WTC11 (cell line): ENCODE data around the gene TBC1D14. TPM values are rescaled to one million over a fixed set of nuclear protein-coding genes. Genes with fewer than 3 reads are reported as not detected.

Experiments
- ATAC-seq: fragments of 200-7000 bp; cut with Tn5 transposase; 2 replicates; pipeline ENCODE4 v1.10.0; 2021; ENCODE audit warnings: mild to moderate bottlenecking, moderate library complexity
- CTCF ChIA-PET: fragments of 300-600 bp; sonication (Branson Sonifier 250); formaldehyde crosslinking; loops from one replicate; lab custom pipeline; 2021; ENCODE audit warnings: antibody characterized with exemption; lab: Charles Lee
- POLR2A ChIA-PET: fragments of 350-600 bp; sonication (Branson Sonifier 250); formaldehyde crosslinking; loops from one replicate; lab custom pipeline; 2021; ENCODE audit warnings: antibody characterized with exemption; lab: Charles Lee
- DNase-seq: peaks from one replicate; pipeline ENCODE4 v3.0.0; 2021; ENCODE audit warnings: low spot score
- H3K27ac Mint-ChIP-seq: 2 replicates; pipeline ENCODE4 v1.8.0; 2021; ENCODE audit warnings: mixed read lengths
- H3K27me3 Mint-ChIP-seq: 2 replicates; pipeline ENCODE4 v1.8.0; 2021; ENCODE audit warnings: low read depth, mild to moderate bottlenecking, moderate library complexity, mixed read lengths
- H3K36me3 Mint-ChIP-seq: 2 replicates; pipeline ENCODE4 v1.8.0; 2021; ENCODE audit warnings: mixed read lengths
- H3K4me1 Mint-ChIP-seq: 2 replicates; pipeline ENCODE4 v1.8.0; 2022; ENCODE audit warnings: mixed read lengths
- H3K4me3 Mint-ChIP-seq: 2 replicates; pipeline ENCODE4 v1.8.0; 2021; ENCODE audit warnings: mild to moderate bottlenecking, moderate library complexity, mixed read lengths
- H3K9me3 Mint-ChIP-seq: 2 replicates; pipeline ENCODE4 v1.8.0; 2021; ENCODE audit warnings: mixed read lengths
- CREB1 ChIP-seq: sonication (generic); formaldehyde crosslinking; IDR thresholded peaks from 2 replicates; pipeline ENCODE4 v1.8.0; 2023; ENCODE audit warnings: mild to moderate bottlenecking, missing genetic modification reagents
- ESRRA ChIP-seq: sonication (generic); formaldehyde crosslinking; IDR thresholded peaks from 2 replicates; pipeline ENCODE4 v1.8.1; 2022; ENCODE audit warnings: mild to moderate bottlenecking, missing genetic modification reagents, borderline replicate concordance
- GTF2I ChIP-seq: fragments of 250-450 bp; sonication (Bioruptor Pico); conservative IDR thresholded peaks from 2 replicates; pipeline ENCODE4 v1.4.0; 2021; ENCODE audit warnings: mild to moderate bottlenecking
- KAT7 ChIP-seq: sonication (generic); formaldehyde crosslinking; IDR thresholded peaks from 2 replicates; pipeline ENCODE4 v1.8.1; 2023; ENCODE audit warnings: missing genetic modification reagents, mild to moderate bottlenecking, borderline replicate concordance
- NFYB ChIP-seq: sonication (generic); formaldehyde crosslinking; conservative IDR thresholded peaks from 2 replicates; pipeline ENCODE4 v1.8.0; 2022; ENCODE audit warnings: low read depth, missing genetic modification reagents
- NR3C1 ChIP-seq: sonication (generic); formaldehyde crosslinking; conservative IDR thresholded peaks from 2 replicates; pipeline ENCODE4 v1.8.1; 2023; ENCODE audit warnings: low read depth, mild to moderate bottlenecking, missing genetic modification reagents
- OVOL2 ChIP-seq: fragments of 250-450 bp; sonication (Bioruptor Pico); IDR thresholded peaks from 2 replicates; pipeline ENCODE4 v1.9.0; 2021; ENCODE audit warnings: mild to moderate bottlenecking, borderline replicate concordance
- PRDM15 ChIP-seq: sonication (generic); formaldehyde crosslinking; IDR thresholded peaks from 2 replicates; pipeline ENCODE4 v1.8.0; 2022; ENCODE audit warnings: missing genetic modification reagents
- RELA ChIP-seq: sonication (generic); formaldehyde crosslinking; IDR thresholded peaks from 2 replicates; pipeline ENCODE4 v1.8.1; 2022; ENCODE audit warnings: missing genetic modification reagents, mild to moderate bottlenecking, borderline replicate concordance
- RORB ChIP-seq: fragments of 250-450 bp; sonication (Bioruptor Pico); IDR thresholded peaks from 2 replicates; pipeline ENCODE4 v1.9.0; 2021; ENCODE audit warnings: mild to moderate bottlenecking
- SMAD4 ChIP-seq: sonication (generic); formaldehyde crosslinking; IDR thresholded peaks from 2 replicates; pipeline ENCODE4 v1.8.0; 2022; ENCODE audit warnings: mild to moderate bottlenecking, missing genetic modification reagents
- TEAD4 ChIP-seq: sonication (generic); formaldehyde crosslinking; IDR thresholded peaks from 2 replicates; pipeline ENCODE4 v1.8.0; 2022; ENCODE audit warnings: mild to moderate bottlenecking, missing genetic modification reagents
- TP53 ChIP-seq: sonication (generic); formaldehyde crosslinking; IDR thresholded peaks from 2 replicates; pipeline ENCODE4 v1.8.1; 2023; ENCODE audit warnings: mild to moderate bottlenecking, missing genetic modification reagents
- ZNF232 ChIP-seq: sonication (generic); formaldehyde crosslinking; IDR thresholded peaks from 2 replicates; pipeline ENCODE4 v1.8.0; 2022; ENCODE audit warnings: mild to moderate bottlenecking, missing genetic modification reagents
- ZNF317 ChIP-seq: sonication (generic); formaldehyde crosslinking; IDR thresholded peaks from 2 replicates; pipeline ENCODE4 v1.8.1; 2023; ENCODE audit warnings: low read depth, mild to moderate bottlenecking, moderate library complexity, missing genetic modification reagents, borderline replicate concordance
- ZNF396 ChIP-seq: fragments of 250-450 bp; sonication (Bioruptor Pico); IDR thresholded peaks from 2 replicates; pipeline ENCODE4 v1.8.0; 2021; ENCODE audit warnings: mild to moderate bottlenecking, moderate library complexity, borderline replicate concordance
- ZNF423 ChIP-seq: fragments of 250-450 bp; sonication (Bioruptor Pico); IDR thresholded peaks from 2 replicates; pipeline ENCODE4 v2.1.2; 2022; ENCODE audit warnings: mild to moderate bottlenecking, moderate library complexity
- ZSCAN18 ChIP-seq: fragments of 250-450 bp; sonication (Bioruptor Pico); IDR thresholded peaks from 2 replicates; pipeline ENCODE4 v2.1.2; 2022; ENCODE audit warnings: mild to moderate bottlenecking, moderate library complexity
- total RNA-seq: library from RNA; stranded (reverse); gene quantifications from 3 replicates; pipeline ENCODE4 v1.2.3, GENCODE V29; 2021
- TF ChIP-seq, protein P1 (sequence below): sonication (generic); formaldehyde crosslinking; IDR thresholded peaks from 2 replicates; pipeline ENCODE4 v1.8.0; 2022; ENCODE audit warnings: mild to moderate bottlenecking, missing genetic modification reagents
- TF ChIP-seq, protein P2 (sequence below): fragments of 250-450 bp; sonication (Bioruptor Pico); IDR thresholded peaks from 2 replicates; pipeline ENCODE4 v1.9.0; 2021; ENCODE audit warnings: mild to moderate bottlenecking
- TF ChIP-seq, protein P3 (sequence below): sonication (generic); formaldehyde crosslinking; IDR thresholded peaks from 2 replicates; pipeline ENCODE4 v1.8.0; 2022; ENCODE audit warnings: mild to moderate bottlenecking, missing genetic modification reagents
- TF ChIP-seq, protein P4 (sequence below): sonication (generic); formaldehyde crosslinking; IDR thresholded peaks from 2 replicates; pipeline ENCODE4 v1.8.1; 2023; ENCODE audit warnings: mild to moderate bottlenecking, missing genetic modification reagents

TBC1D14 gene
- total RNA-seq, 1 experiment from 2014 or later, result 45.1 TPM

DNA sequence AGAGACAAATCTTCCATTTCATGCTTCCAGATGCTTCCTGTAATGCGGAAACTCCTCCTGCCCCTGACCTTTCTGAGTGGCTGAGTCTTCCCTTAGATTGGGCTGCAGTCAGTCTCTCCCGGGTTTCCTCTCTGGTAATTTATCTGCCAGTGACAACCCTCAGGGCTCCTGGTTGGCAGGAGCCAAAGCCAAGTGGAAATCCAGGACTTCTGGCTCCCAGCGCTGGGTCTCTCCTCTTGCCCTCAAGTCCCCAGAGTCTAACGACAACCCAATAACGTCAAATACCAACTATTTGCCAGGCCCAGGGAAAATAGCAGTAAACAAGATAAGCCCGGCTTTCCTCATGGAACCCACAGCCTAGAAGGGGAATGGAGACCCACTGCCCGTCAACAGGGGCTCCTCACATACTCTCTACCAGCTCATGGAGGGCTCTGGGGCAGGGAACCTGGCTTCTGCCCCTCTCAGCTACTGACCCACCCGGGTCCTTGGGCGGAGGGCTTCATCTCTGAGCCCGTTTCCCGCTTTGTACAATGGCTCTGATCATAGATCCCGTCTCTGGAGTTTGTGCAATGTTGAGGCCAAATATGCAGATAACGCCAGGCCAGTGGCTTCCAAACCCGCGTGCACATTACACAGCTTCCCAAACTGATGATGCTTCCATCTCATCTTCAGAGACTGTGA lies 1.1 kb upstream of the TBC1D14 start:
- DNase-seq (peak; percentile 7), ATAC-seq (no peak)
- no peaks in the 10 kb centered on the region for H3K36me3 Mint-ChIP-seq
- H3K27ac Mint-ChIP-seq, result peak overlapping the region; percentile 69
- peaks cover 33% of the 10 kb centered on the region for H3K4me1 Mint-ChIP-seq
- no peaks in the 10 kb centered on the region for H3K9me3 Mint-ChIP-seq
- H3K27me3 Mint-ChIP-seq, result peaks cover 12% of the 10 kb centered on the region
- ChIA-PET POLR2A (interaction anchor here (0.6 to 1.6 kb wide), 6 partner anchors 45 to 159 kb away, joined by 3 to 6 read pairs (median 4); partner anchors contain the start of genes GRPEL1 and TADA2B), CTCF (interaction anchor here (0.6 to 7.4 kb wide), 23 partner anchors 9 to 768 kb away, joined by 3 to 83 read pairs (median 4); partner anchors contain the start of genes GRPEL1 and TADA2B)
- H3K4me3 Mint-ChIP-seq, result peak overlapping the region; percentile 83
- no peak for TF ChIP-seq ZNF317
- TF ChIP-seq SMAD4, result no peak
- TF ChIP-seq RORB (CRISPR knock-in tag), result no peak
- TF ChIP-seq ZNF396, result no peak
- TF ChIP-seq, protein P1, sequence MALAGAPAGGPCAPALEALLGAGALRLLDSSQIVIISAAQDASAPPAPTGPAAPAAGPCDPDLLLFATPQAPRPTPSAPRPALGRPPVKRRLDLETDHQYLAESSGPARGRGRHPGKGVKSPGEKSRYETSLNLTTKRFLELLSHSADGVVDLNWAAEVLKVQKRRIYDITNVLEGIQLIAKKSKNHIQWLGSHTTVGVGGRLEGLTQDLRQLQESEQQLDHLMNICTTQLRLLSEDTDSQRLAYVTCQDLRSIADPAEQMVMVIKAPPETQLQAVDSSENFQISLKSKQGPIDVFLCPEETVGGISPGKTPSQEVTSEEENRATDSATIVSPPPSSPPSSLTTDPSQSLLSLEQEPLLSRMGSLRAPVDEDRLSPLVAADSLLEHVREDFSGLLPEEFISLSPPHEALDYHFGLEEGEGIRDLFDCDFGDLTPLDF (CRISPR knock-in tag), result no peak
- no peak for TF ChIP-seq TP53 (CRISPR knock-in tag)
- TF ChIP-seq ZSCAN18 (CRISPR knock-in tag), result no peak
- TF ChIP-seq PRDM15, result no peak
- TF ChIP-seq, protein P2, sequence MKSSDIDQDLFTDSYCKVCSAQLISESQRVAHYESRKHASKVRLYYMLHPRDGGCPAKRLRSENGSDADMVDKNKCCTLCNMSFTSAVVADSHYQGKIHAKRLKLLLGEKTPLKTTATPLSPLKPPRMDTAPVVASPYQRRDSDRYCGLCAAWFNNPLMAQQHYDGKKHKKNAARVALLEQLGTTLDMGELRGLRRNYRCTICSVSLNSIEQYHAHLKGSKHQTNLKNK, result no peak
- TF ChIP-seq OVOL2 (CRISPR knock-in tag), result no peak
- TF ChIP-seq GTF2I (CRISPR knock-in tag), result no peak
- TF ChIP-seq KAT7 (CRISPR knock-in tag), result no peak
- TF ChIP-seq ZNF232 (CRISPR knock-in tag), result no peak
- no peak for TF ChIP-seq NR3C1 (CRISPR knock-in tag)
- no peak for TF ChIP-seq ZNF423
- TF ChIP-seq RELA, result no peak
- TF ChIP-seq TEAD4, result no peak
- TF ChIP-seq CREB1 (CRISPR knock-in tag), result no peak
- TF ChIP-seq ESRRA (CRISPR knock-in tag), result no peak

- Mint-ChIP-seq H3K4me1 (peaks cover 33% of the 10 kb centered on the region), H3K4me3 (peak overlapping the region; percentile 95), H3K27ac (no peak overlapping the region), H3K9me3 (no peaks in the 10 kb centered on the region), H3K27me3 (peaks cover 12% of the 10 kb centered on the region), H3K36me3 (no peaks in the 10 kb centered on the region)
- ATAC-seq (peak; percentile 2), DNase-seq (no peak)
- ChIA-PET POLR2A (interaction anchor here (0.6 to 1.6 kb wide), 6 partner anchors 9 to 158 kb away, joined by 3 to 6 read pairs (median 4); partner anchors contain the start of gene GRPEL1), CTCF (interaction anchor here (0.6 to 7.4 kb wide), 16 partner anchors 16 to 229 kb away, joined by 3 to 83 read pairs (median 4); partner anchors contain the start of genes GRPEL1 and TADA2B)
- TF ChIP-seq, protein P3, sequence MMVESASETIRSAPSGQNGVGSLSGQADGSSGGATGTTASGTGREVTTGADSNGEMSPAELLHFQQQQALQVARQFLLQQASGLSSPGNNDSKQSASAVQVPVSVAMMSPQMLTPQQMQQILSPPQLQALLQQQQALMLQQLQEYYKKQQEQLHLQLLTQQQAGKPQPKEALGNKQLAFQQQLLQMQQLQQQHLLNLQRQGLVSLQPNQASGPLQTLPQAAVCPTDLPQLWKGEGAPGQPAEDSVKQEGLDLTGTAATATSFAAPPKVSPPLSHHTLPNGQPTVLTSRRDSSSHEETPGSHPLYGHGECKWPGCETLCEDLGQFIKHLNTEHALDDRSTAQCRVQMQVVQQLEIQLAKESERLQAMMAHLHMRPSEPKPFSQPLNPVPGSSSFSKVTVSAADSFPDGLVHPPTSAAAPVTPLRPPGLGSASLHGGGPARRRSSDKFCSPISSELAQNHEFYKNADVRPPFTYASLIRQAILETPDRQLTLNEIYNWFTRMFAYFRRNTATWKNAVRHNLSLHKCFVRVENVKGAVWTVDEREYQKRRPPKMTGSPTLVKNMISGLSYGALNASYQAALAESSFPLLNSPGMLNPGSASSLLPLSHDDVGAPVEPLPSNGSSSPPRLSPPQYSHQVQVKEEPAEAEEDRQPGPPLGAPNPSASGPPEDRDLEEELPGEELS (CRISPR knock-in tag), result peak; percentile 16; the same call in 1 of the 2 replicates
- TF ChIP-seq, protein P4, sequence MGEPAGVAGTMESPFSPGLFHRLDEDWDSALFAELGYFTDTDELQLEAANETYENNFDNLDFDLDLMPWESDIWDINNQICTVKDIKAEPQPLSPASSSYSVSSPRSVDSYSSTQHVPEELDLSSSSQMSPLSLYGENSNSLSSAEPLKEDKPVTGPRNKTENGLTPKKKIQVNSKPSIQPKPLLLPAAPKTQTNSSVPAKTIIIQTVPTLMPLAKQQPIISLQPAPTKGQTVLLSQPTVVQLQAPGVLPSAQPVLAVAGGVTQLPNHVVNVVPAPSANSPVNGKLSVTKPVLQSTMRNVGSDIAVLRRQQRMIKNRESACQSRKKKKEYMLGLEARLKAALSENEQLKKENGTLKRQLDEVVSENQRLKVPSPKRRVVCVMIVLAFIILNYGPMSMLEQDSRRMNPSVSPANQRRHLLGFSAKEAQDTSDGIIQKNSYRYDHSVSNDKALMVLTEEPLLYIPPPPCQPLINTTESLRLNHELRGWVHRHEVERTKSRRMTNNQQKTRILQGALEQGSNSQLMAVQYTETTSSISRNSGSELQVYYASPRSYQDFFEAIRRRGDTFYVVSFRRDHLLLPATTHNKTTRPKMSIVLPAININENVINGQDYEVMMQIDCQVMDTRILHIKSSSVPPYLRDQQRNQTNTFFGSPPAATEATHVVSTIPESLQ, result no peak
- TF ChIP-seq ZNF423 (no peak), NFYB (CRISPR knock-in tag) (no peak)
Measured at GRCh38 chr4:6909970-6910339, 329 bp downstream of the TBC1D14 start.
